NOMO-1 treated with DMSO at 0.1 percent for 48 hours (cell line): ENCODE results near the gene LGR6.

Experiments used
- DNase-seq: peaks from one replicate; lab custom pipeline; 2025; ENCODE audit not compliant: unreplicated experiment; lab: John Stamatoyannopoulos, UW

Gene LGR6

GRCh38 chr1:202217951-202218350, 24.4 kb downstream of the LGR6 start:
- DNase-seq, result no peak

GRCh38 chr1:202220733-202221132, 27.1 kb downstream of the LGR6 start:
- no peak for DNase-seq

- no peak for DNase-seq
These were observed 28.6 kb downstream of the LGR6 start for GRCh38 chr1:202221911-202222909.

GRCh38 chr1:202223121-202223860, 29.7 kb downstream of the LGR6 start:
- no peak for DNase-seq

- DNase-seq, result no peak
These were observed 30.9 kb downstream of the LGR6 start for GRCh38 chr1:202224453-202224852.

- DNase-seq, result no peak
These were observed 31.5 kb downstream of the LGR6 start for GRCh38 chr1:202225131-202225530.

- DNase-seq, result no peak
These were observed 33.6 kb downstream of the LGR6 start for GRCh38 chr1:202227053-202227672.

- DNase-seq, result peak; percentile 13
These were observed 34.4 kb downstream of the LGR6 start for GRCh38 chr1:202227997-202228401.

- no peak for DNase-seq
These were observed 35.0 kb downstream of the LGR6 start for GRCh38 chr1:202228484-202229122.

- DNase-seq, result no peak
These were observed 35.8 kb downstream of the LGR6 start for GRCh38 chr1:202229376-202229775.

- DNase-seq, result no peak
These were observed 36.7 kb downstream of the LGR6 start for GRCh38 chr1:202230061-202230938.

GRCh38 chr1:202230939-202231645, 37.5 kb downstream of the LGR6 start:
- DNase-seq, result no peak

GRCh38 chr1:202233171-202233570, 39.6 kb downstream of the LGR6 start:
- DNase-seq, result no peak

GRCh38 chr1:202233804-202234203, 40.2 kb downstream of the LGR6 start:
- DNase-seq, result no peak

- DNase-seq, result no peak
These were observed 40.9 kb downstream of the LGR6 start for GRCh38 chr1:202234331-202235002.

GRCh38 chr1:202235003-202235660, 41.5 kb downstream of the LGR6 start:
- no peak for DNase-seq

GRCh38 chr1:202235856-202236837, 42.5 kb downstream of the LGR6 start:
- peak; percentile 34 for DNase-seq
